Tibial nerve (tissue), 4 donors: ENCODE measurements around the gene SATB2.

Source experiments
- CTCF ChIP-seq, 5 experiments: fragments of 200-600 bp in 3 of 5; fragments of 450-650 bp in 2 of 5; sonication (generic) in 3 of 5; IDR thresholded peaks; one replicate each; pipeline ENCODE4 v1.5.1; 2016 to 2019; ENCODE audit warnings: antibody characterized with exemption in 5 of 5, mild to moderate bottlenecking in 3 of 5, moderate library complexity in 2 of 5
- EP300 ChIP-seq, 2 donors: sonication (generic); formaldehyde crosslinking; IDR thresholded peaks; one replicate each; pipeline ENCODE4 v1.6.1; 2017; ENCODE audit warnings: antibody characterized with exemption in 2 of 2, mild to moderate bottlenecking in 1 of 2

GRCh38 chr2:199395311-199395710, 62.4 kb downstream of the SATB2 start:
- TF ChIP-seq EP300 (IDR thresholded peaks at IDR 0.05) (no peak), CTCF (IDR thresholded peaks at IDR 0.05) (no peak)
